Prostate gland (tissue), 2 donors: ENCODE measurements around the gene IL12RB2. TPM values are rescaled to one million over a fixed set of nuclear protein-coding genes. Genes with fewer than 3 reads are reported as not detected.

Source experiments
- DNase-seq: peaks from one replicate; pipeline ENCODE4 v3.0.0-alpha.2; 2019; ENCODE audit warnings: low spot score
- H3K27ac ChIP-seq, 2 donors: fragments of 200-600 bp; sonication (generic); 2 replicates each; pipeline ENCODE4 v1.5.1; 2017 to 2019
- H3K27me3 ChIP-seq: fragments of 200-600 bp; sonication (generic); replicated peaks from 2 replicates; pipeline ENCODE4 v1.5.1; 2019; ENCODE audit not compliant: insufficient read depth
- H3K36me3 ChIP-seq, 2 donors: fragments of 200-600 bp; sonication (generic); 1 replicate in 1 of 2; 2 replicates in 1 of 2; pipeline versions ENCODE4 v1.5.1 to v1.8.1; 2017 to 2019
- H3K4me1 ChIP-seq: fragments of 200-600 bp; sonication (generic); replicated peaks from 2 replicates; pipeline ENCODE4 v1.5.1; 2019
- H3K4me3 ChIP-seq, 2 donors: fragments of 200-600 bp; sonication (generic); 2 replicates each; pipeline ENCODE4 v1.5.1; 2017 to 2019
- H3K9me3 ChIP-seq: fragments of 200-600 bp; sonication (generic); 2 replicates; pipeline ENCODE4 v1.5.1; 2017
- POLR2A ChIP-seq: fragments of 450-650 bp; IDR thresholded peaks from one replicate; pipeline ENCODE4 v1.6.1; 2016; ENCODE audit warnings: antibody characterized with exemption, mild to moderate bottlenecking
- POLR2AphosphoS5 ChIP-seq: sonication (generic); formaldehyde crosslinking; IDR thresholded peaks from one replicate; pipeline ENCODE4 v1.6.1; 2017; ENCODE audit warnings: antibody characterized with exemption
- WGBS: methylation state at CpG from one replicate; pipeline ENCODE4 v1.1.5; 2018; 5-methylcytosine and 5-hydroxymethylcytosine counted together
- intact Hi-C: fragments of 100-400 bp; cut with DNase I; formaldehyde crosslinking; loops from one replicate; pipeline ENCODE4 v1.14.2; 2022
- total RNA-seq, 2 donors: library from RNA; depleted of rRNA; stranded (reverse); fragments of >200 nt; gene quantifications; one replicate each; pipeline ENCODE4 v1.1.0, GENCODE V29; 2016
- TF ChIP-seq, protein P1 (sequence below), 4 experiments: fragments of 200-600 bp in 2 of 4; fragments of 450-650 bp in 2 of 4; sonication (generic) in 2 of 4; IDR thresholded peaks; 1 replicate in 3 of 4; 2 replicates in 1 of 4; pipeline ENCODE4 v1.5.1; 2016 to 2019; ENCODE audit warnings: antibody characterized with exemption in 4 of 4, mild to moderate bottlenecking in 2 of 4, moderate library complexity in 2 of 4

IL12RB2 gene
- total RNA-seq, 2 donors from 2014 or later: 0.18 to 1.6 TPM

DNA sequence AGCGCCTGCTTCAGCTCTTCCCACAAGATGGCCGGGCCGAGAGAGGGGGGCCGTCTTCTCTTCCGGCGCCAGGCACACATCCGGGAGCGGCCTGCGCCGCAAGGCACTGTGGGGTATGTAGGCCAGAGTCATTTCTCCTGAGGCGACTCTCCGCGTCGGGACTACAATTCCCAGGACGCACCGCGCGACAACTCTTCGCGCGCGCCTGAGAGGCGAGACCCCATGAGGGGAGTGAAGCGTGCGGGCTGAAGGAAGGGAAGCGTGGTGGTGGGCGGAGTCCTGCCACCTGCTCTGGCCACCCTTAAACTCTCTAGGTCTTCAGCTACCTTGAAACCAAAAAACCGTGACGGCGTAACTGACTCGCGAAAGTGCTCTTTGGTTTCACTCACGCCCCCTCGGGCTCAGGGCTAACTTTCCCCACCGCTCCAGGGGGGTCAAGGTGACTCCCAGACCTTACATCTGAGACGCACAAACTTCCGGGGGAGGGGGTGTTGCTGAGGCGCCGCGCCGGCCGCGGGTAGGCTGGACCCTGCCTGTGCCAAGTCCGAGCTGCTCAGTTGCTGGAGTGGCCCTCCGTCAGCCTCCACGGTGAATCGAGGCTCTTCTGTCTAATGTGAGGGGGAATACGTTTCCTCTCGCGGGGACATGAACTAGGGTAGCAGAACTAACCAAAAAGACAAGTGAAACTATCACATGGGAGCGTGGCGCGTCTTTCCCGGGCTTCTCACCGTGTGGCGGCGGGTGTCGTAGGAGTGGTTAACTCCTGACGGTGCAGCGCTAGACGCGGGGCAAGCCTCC, 122.9 kb downstream of the IL12RB2 start, which contains the start of gene SERBP1:
Gene SERBP1 (minus strand): TSS at position 45 of the 798 bp plus-strand sequence. CDS start 102 bp downstream, outside the sequence.
- H3K4me3 ChIP-seq: peak within 1 kb of the TSS; percentile 68 to 74
- intact Hi-C loops: loop anchor here (10.0 kb wide), 1 partner anchor 324 kb away; no protein-coding TSS in a partner anchor
- H3K27ac ChIP-seq: peak within 1 kb of the TSS; percentile 91 to 92
- DNase-seq: peak; percentile 97
- under 1% methylated on average over 62 of the region's 62 CpGs for WGBS
- H3K4me1 ChIP-seq: no peaks in the 10 kb centered on the region
- H3K36me3 ChIP-seq: no peaks in the 10 kb centered on the region
- no peaks in the 10 kb centered on the region for H3K9me3 ChIP-seq
- peak; percentile 87 for TF ChIP-seq POLR2A
- TF ChIP-seq, protein P1, sequence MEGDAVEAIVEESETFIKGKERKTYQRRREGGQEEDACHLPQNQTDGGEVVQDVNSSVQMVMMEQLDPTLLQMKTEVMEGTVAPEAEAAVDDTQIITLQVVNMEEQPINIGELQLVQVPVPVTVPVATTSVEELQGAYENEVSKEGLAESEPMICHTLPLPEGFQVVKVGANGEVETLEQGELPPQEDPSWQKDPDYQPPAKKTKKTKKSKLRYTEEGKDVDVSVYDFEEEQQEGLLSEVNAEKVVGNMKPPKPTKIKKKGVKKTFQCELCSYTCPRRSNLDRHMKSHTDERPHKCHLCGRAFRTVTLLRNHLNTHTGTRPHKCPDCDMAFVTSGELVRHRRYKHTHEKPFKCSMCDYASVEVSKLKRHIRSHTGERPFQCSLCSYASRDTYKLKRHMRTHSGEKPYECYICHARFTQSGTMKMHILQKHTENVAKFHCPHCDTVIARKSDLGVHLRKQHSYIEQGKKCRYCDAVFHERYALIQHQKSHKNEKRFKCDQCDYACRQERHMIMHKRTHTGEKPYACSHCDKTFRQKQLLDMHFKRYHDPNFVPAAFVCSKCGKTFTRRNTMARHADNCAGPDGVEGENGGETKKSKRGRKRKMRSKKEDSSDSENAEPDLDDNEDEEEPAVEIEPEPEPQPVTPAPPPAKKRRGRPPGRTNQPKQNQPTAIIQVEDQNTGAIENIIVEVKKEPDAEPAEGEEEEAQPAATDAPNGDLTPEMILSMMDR (IDR thresholded peaks at IDR 0.05): peak in 1 of 4 experiments; percentile 24
- peak; percentile 96 for TF ChIP-seq POLR2AphosphoS5
- H3K27me3 ChIP-seq: no peaks in the 10 kb centered on the region

DNA sequence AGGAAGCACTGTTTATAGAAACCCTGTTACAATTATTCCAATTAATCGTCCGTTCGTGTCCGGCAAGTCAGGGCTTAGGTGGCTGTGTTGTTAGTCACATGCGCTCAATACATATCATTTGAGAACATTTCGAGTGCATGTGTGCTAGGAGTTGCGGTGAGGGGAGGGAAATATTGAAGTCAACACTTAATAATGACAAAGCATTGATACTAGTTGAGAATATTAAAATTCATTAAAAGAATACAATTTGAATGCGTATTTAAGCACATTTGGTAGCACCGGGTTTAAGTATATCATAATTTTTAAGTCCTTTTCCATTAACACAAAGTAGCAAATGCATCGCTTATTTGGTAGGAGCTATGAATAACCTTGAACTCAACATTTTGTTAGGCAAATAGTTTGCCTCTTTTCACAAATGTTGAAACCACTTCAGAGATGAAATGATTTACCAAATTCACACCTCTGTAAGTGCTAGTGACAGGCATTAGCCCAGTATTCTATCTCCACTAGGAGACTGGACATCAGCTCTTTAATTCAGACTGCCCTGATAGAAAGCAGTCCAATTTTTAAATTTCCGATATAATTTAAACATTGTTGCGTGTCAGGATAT, 123.6 kb downstream of the IL12RB2 start:
- Histone ChIP-seq H3K27ac (peak overlapping the region; percentile 91 to 92), H3K27me3 (no peaks in the 10 kb centered on the region), H3K4me3 (peak overlapping the region; percentile 68 to 74), H3K36me3 (no peaks in the 10 kb centered on the region), H3K9me3 (no peaks in the 10 kb centered on the region), H3K4me1 (no peaks in the 10 kb centered on the region)
- no peak for DNase-seq
- TF ChIP-seq POLR2AphosphoS5 (no peak), POLR2A (no peak)
- TF ChIP-seq, protein P1 (IDR thresholded peaks at IDR 0.05): no peak
- intact Hi-C loops: loop anchor here (10.0 kb wide), 1 partner anchor 324 kb away; no protein-coding TSS in a partner anchor
- WGBS: 21% methylated on average over 12 of the region's 12 CpGs

DNA sequence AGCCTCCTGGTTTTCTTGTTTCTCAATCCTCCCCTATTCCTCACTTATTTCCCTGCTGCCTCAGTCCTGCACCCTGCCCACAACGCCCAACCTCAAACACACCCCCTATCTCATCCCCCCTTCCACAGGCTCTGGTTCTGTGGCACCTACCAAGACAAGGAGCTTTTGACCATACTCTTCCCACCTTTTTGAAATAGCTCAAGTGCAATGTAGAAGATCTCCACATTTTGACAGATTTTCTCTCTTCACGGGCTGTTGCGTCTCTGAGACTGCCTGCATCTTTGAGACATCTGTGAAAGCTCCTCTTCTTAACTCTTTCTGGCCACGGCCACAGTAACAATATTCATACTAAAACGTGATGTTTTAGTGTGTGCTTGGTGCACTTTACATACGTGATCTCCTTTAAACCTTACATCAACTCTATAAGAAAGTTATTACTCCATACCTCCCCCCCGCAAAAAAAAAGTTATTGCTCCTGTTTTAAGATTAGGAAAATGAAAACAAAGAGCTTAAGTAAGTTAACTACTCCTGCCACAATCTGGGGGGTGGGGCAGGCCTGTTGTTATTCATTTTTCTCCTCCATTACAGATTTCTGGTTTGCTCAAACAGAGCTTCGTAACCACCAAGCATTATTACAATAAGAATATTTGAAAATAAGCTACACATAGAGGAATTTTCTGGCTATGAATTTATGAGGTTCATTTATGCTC, 124.4 kb downstream of the IL12RB2 start:
- intact Hi-C loops: loop anchor here (10.0 kb wide), 1 partner anchor 323 kb away; no protein-coding TSS in a partner anchor
- DNase-seq: no peak
- H3K4me1 ChIP-seq: no peaks in the 10 kb centered on the region
- H3K4me3 ChIP-seq: no peak overlapping the region
- H3K27me3 ChIP-seq: no peaks in the 10 kb centered on the region
- H3K9me3 ChIP-seq: no peaks in the 10 kb centered on the region
- H3K27ac ChIP-seq: no peak overlapping the region
- 62% methylated on average over 8 of the region's 8 CpGs for WGBS
- TF ChIP-seq, protein P1 (IDR thresholded peaks at IDR 0.05): no peak
- TF ChIP-seq POLR2AphosphoS5 (no peak), POLR2A (no peak)
- H3K36me3 ChIP-seq: no peaks in the 10 kb centered on the region

DNA sequence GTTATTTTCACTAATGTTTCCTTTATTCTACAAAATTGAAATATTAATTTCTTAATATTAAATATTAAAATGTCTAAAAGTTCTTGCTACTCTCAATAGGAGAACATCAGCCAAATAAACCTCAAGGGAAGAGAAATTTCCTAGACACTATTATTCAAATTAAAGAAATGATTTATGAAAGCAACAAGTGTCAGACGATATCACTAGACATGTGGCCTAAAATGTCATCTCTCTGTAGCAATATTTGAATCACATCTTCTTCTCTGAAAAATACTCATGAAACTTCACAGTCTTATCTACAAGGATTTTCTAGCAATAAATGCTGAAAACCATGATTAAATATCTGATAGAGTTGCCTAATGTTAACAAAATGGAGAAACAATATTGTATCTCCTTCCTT, 125.1 kb downstream of the IL12RB2 start:
- intact Hi-C loops: loop anchor here (10.0 kb wide), 1 partner anchor 322 kb away; no protein-coding TSS in a partner anchor
- Histone ChIP-seq H3K27ac (no peak overlapping the region), H3K4me1 (no peaks in the 10 kb centered on the region), H3K36me3 (no peaks in the 10 kb centered on the region), H3K9me3 (no peaks in the 10 kb centered on the region), H3K4me3 (no peak overlapping the region), H3K27me3 (no peaks in the 10 kb centered on the region)
- WGBS: 87% methylated on average over 1 of the region's 1 CpG
- no peak for DNase-seq
- TF ChIP-seq, protein P1 (IDR thresholded peaks at IDR 0.05): no peak
- TF ChIP-seq POLR2AphosphoS5 (no peak), POLR2A (no peak)
